Measurements from ENCODE around the gene CDK19.
"Not testable (repeated sequence)": the region's sequence is repeated elsewhere in the genome, so short reads cannot be mapped to it uniquely, and the experiment has no call there.

Gene CDK19

DNA sequence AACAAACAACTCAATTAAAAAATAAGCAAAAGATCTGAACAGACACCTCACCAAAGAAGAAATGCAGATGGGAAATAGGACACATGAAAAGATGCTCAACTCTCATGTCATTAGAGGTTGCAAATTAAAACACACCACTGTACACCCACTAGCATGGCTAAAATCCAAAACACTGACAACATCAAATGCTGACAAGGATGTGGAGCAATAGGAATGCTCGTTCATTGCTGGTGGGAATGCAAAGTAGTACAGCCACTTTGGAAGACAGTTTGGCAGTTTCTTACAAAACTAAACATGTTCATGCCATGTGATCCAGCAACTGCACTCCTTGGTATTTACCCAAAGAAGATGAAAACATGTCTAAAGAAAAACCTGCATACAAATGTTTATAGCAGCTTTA lies 47.2 kb downstream of the CDK19 start:
- DNase-seq (ENCODE audit: low read depth), result no peak
- no peak overlapping the region for H3K4me3 ChIP-seq (ENCODE audit: low read depth, low read length)

DNA sequence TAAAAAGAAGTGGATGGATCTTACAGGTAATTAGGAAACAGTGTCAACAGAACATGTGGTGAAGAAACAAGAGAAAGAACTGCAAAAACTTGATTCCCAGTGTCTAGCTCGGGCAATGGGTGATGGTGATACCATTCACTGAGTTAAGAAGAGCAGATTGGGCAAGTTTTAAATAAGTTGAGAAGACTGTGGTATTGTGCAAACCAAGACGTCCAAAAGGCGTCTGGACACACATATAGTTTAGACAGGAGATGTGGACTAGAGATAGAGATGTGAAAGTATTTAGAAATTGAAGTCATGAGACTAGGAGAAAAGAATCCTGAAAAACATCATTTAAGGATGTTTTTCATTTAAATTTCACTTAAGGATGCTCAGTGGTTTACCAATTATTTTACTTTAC lies 53.9 kb downstream of the CDK19 start:
- no peak overlapping the region for H3K4me3 ChIP-seq (ENCODE audit: low read depth, low read length)
- DNase-seq (ENCODE audit: low read depth), result no peak

DNA sequence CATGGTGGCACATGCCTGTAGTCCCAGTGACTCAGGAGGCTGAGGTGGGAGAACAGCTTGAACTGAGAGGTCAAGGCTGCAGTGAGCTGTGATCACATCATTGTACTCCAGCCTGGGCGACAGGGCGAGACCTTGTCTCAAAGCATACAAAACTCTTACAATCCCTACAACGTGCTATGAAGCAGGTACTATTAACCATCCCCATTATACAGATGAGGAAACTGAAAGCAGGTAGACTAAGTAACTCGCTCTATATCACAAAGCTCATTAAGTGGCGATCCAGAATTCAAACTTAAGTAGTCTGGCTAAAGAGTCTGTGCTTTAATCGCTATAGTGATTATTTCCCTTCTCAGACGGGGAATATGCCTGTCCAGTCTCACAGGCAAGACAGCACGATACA lies 54.7 kb downstream of the CDK19 start:
- no peak overlapping the region for H3K4me3 ChIP-seq (ENCODE audit: low read depth, low read length)
- no peak for DNase-seq (ENCODE audit: low read depth)

DNA sequence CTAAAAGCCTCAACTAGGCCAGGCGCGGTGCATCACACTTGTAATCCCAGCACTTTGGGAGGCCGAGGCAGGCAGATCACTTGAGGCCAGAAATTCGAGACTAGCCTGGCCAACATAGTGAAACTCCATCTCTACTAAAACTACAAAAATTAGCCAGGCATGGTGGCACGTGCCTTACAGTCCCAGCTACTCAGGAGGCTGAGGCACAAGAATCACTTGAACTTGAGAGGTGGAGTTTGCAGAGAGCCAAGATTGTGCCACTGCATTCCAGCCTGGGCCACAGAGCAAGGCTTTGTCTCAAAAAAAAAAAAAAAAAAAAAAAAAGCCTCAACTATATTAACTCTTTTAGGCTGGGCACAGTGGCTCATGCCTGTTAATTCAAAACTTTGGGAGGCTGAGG lies 55.2 kb downstream of the CDK19 start:
- not testable (repeated sequence) for H3K4me3 ChIP-seq (ENCODE audit: low read depth, low read length); DNase-seq (ENCODE audit: low read depth)

DNA sequence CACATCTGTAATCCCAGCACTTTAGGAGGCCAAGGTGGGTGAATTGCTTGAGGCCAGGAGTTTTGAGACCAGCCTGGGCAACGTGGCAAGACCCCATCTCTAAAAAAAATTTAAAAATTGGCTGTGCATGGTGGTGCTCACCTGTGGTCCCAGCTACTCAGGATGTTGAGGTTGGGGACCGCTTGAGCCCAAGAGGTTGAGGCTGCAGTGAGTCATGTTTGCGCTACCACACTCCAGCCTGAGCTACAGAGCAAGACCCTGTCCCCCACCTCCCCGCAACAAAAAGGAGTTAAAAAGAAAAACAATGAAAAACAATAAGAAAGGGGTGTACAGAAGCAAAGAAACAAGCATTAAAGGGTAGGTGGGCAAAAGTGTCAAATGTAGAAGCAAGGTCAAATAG lies 57.3 kb downstream of the CDK19 start:
- no peak overlapping the region for H3K4me3 ChIP-seq (ENCODE audit: low read depth, low read length)
- no peak for DNase-seq (ENCODE audit: low read depth)

DNA sequence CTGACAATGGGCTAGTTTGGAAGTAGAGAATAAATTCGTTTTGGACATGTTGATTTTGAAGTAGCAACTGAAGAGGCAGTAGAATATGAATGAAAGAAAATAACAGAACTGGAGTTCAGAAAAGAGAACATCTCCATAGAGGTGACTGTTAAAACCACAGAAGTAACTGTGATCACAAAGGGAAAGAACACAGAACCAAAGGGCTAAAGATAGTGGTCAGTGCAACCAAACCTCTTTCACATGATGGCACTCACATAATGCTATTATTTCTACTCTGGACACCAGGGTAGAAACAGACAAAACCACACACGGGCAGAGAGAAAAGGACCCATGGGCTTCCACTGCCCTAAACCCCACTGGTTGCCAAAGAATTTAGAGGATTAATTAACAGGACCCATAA lies 58.5 kb downstream of the CDK19 start:
- no peak overlapping the region for H3K4me3 ChIP-seq (ENCODE audit: low read depth, low read length)

DNA sequence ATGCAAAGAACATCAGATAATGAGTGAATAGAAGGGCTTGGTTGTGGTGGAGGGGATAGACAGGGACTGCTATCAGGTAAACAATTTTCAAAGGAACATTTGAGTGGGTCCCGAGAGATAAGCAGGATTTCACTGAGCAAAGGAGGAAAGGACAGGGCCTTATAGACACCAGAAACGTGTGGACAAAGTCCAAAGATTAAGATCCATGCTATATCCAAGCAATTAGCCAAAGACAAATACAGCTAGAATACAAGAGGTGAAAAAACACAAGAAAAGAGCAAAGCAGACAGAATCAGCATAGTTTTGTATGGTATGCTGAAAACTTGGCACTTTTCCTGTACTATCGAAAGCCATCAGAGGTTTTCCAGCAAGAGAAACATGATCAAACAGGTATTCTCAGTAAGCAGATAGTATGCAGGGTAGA lies 59.8 kb downstream of the CDK19 start:
- H3K4me3 ChIP-seq (ENCODE audit: low read depth, low read length), result no peak overlapping the region
- no peak for DNase-seq (ENCODE audit: low read depth)

More for the DNA sequence above, 58.5 kb downstream of the CDK19 start:
- no peak for DNase-seq (ENCODE audit: low read depth)

DNA sequence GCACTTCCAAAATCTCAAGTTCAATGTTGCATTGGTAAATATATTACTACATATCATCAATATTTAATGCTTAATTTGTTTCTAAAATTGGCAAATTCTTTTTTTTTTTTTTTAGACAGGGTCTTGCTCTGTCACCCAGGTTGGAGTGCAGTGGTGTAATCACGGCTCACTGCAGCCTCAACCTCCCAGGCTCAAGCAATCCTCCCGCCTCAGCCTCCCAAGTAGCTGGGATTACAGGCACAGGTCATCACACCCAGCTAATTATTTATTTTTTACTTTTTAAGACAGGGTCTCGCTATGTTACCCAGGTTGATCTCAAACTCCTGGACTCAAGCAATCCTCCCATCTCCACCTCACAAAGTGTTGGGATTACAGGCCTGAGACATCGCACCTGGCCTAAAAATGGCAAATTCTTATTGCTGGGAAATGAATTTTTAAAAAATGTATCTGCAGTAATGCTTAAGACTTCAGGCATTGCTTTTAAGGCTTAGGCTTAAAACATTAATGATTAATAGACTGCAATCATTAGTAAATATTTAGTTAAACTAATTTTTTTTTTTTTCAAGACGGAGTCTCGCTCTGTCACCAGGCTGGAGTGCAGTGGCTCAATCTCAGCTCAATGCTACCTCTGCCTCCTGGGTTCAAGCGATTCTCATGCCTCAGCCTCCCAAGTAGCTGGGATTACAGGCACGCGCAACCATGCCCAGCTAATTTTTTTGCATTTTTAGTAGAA lies 61.2 kb downstream of the CDK19 start:
- not testable (repeated sequence) for H3K4me3 ChIP-seq (ENCODE audit: low read depth, low read length); DNase-seq (ENCODE audit: low read depth)

DNA sequence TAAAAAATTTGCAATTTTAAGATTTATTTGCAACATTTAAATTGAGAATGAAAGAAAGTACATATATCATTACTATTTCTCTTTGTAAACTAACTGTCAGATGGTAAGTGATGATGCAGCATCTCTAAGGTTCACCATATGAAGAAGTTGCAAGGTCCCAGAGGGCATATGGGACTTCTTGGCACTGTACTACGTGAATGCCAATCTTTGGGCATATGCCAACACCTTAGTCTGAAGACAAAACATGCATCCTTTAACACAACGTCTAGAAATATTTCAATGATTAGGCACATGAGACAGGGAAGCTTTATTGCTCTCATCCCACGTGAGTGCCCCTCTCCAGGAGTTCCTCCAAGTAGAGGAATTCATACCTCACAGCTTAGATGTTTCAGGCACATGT lies 66.8 kb downstream of the CDK19 start:
- DNase-seq (ENCODE audit: low read depth), result no peak
- no peak overlapping the region for H3K4me3 ChIP-seq (ENCODE audit: low read depth, low read length)

DNA sequence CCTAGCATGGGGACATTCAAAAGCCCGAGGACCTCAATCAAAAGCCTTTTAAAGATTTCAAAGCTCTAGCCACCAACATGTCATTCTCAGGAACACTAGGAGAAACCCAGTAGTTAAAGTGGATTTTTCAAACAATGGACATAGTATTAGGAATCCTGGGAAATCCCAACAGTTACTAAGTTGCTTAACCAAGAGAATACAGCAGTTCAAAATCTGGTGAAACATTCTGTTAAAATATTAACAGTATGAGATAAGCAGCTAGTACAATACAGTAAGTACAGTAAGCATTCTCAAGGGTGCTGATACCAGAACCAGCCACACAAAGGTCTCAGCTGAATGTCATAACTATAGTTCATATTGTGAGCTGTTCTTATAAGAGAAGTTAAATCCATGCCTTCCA lies 68.6 kb downstream of the CDK19 start:
- H3K4me3 ChIP-seq (ENCODE audit: low read depth, low read length), result no peak overlapping the region
- no peak for DNase-seq (ENCODE audit: low read depth)

DNA sequence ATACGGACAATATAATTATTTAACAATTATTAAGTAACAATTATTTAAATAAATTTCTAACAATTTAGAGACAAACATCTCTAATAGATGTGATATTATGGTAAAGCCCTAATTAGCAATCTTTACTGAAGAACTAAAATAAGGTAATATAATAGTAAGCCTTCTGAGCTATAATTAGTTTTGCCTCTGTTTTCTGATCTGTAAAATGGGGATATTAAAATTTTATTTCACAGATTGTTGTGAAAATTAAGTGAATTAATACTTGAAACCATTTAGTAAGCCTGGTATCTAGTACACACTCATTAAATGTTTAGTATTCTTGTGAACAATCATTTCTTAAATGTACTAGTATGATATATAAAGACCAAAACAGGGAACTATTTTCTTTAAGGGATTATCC lies 70.3 kb downstream of the CDK19 start:
- H3K4me3 ChIP-seq (ENCODE audit: low read depth, low read length), result no peak overlapping the region
- DNase-seq (ENCODE audit: low read depth), result no peak

DNA sequence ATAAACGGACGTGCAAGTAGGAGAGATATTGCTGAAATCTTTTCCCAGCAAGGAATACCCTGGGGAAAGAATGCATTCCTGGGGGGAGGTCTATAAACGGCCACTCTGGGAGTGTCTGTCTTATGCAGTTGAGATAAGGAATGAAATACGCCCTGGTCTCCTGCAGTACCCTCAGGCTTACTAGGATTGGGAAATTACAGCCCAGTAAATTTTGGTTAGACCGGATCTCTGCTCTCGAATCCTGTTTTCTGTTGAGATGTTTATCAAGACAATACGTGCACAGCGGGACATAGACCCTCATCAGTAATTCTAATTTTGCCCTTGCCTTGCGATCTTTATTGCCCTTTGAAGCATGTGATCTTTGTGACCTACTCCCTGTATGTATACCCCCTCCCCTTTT lies 72.7 kb downstream of the CDK19 start:
- H3K4me3 ChIP-seq (ENCODE audit: low read depth, low read length); DNase-seq (ENCODE audit: low read depth): not testable (repeated sequence)

DNA sequence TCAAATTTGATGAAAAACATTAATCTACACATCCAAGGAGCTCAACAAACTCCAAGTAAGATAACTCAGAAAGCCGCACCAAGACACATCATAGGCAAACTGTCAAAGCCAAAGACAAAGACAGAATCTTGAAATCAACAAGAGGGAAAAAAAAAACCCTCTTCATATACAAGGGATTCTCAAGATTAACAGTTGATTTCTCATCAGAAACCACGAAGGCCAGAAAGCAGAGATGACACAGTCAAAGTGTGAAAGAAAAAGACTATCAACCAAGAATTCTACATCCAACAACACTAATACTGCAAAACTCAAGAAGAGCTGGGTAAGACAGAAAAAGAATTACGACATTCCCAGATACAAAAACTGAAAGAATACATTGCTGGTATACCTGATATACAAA lies 73.8 kb downstream of the CDK19 start:
- H3K4me3 ChIP-seq (ENCODE audit: low read depth, low read length), result no peak overlapping the region
- no peak for DNase-seq (ENCODE audit: low read depth)

DNA sequence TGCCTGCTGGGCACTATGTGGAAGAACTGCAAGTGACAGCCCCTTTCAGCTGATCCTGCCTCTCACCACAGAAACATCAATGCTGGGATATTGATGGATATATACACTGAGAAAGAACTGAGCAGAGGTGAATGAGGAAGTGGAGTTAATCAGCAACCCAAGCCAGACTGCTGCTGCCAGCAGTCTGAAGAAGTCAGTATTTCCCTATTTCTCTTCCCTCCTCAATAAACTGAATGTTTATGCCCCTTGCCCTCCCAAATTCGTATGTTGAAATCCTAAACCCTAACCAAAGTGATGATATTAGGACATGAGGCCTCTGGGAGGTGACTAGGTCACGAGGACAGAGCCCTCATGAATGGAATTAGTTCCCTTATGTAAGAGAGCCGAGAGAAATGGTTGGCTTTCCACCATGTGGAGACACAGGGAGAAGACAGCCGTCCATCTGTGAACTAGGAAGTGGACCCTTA lies 76.3 kb downstream of the CDK19 start:
- H3K4me3 ChIP-seq (ENCODE audit: low read depth, low read length), result no peak overlapping the region
- DNase-seq (ENCODE audit: low read depth), result no peak

DNA sequence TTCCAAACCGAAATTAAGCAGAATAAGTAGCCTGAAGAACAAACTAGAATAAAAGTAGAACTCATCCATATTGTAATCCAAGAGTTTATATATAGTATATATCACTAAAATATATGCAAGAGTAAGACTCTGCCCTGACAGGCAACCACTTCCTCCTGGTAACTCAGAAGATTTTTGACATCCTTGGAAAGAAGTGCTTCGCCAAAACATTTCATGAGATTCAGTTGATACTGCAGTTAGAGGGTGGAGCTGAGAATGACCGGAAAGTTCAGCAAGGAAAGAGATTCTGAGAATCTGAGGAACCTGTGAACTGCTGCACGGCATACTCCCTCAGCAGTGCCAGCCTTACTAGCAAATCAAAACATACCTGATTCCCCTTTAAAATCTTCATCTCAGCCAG lies 79.6 kb downstream of the CDK19 start:
- DNase-seq (ENCODE audit: low read depth), result no peak
- no peak overlapping the region for H3K4me3 ChIP-seq (ENCODE audit: low read depth, low read length)

DNA sequence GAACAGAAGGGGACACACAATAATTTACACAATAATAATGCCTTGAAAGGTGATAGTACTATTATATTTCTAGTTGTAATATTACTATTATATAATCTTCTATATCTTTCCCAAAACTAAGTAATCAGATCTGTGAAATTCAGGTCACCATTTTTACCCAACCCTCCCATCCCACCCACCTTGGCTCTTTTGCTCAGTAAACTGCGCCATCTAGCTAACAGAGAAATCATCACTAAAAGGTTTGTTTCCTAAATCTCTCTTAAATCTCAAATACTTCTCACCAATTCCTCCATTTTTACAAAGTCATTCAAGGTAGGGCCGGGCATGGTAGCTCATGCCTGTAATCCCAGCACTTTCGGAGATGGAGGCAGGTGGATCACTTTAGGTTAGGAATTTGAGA lies 83.4 kb downstream of the CDK19 start:
- no peak for DNase-seq (ENCODE audit: low read depth)
- H3K4me3 ChIP-seq (ENCODE audit: low read depth, low read length), result no peak overlapping the region

DNA sequence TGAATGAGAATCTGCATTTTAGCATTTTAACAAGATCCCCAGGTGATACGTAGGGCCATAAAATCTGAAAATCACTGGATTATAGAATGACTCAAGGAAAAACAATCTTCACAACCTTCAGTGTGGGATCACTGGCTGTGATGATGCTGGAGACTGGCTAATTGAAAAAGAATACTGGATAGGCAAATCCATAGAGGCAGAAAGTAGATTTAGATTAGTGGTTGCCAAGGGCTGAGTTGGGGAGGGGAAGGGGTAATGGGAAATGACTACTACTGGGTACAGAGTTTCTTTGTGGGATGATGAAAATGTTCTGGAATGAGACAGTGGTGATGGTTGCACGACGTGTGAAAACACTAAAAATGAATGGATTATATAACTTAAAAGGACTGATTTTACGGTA lies 84.1 kb downstream of the CDK19 start:
- no peak for DNase-seq (ENCODE audit: low read depth)
- H3K4me3 ChIP-seq (ENCODE audit: low read depth, low read length), result no peak overlapping the region

DNA sequence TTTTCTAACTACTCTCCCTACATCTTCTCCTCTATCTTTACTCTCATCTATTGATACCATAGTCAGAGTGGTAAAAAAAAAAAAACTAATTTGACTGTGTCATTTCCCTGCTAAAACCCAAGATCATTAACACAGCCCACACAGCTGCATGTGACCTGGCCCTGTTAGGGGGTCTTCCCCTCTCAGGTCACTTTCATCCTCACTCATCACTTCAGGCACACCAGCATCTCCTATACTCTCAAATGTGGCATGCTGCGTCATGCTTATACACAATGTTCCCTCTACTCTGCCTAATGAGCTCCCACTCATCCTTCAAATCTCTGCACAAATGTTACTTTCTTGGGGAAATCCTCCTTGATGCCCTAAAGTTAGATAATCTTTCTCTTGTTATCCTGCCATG lies 86.8 kb downstream of the CDK19 start:
- no peak overlapping the region for H3K4me3 ChIP-seq (ENCODE audit: low read depth, low read length)
- no peak for DNase-seq (ENCODE audit: low read depth)

DNA sequence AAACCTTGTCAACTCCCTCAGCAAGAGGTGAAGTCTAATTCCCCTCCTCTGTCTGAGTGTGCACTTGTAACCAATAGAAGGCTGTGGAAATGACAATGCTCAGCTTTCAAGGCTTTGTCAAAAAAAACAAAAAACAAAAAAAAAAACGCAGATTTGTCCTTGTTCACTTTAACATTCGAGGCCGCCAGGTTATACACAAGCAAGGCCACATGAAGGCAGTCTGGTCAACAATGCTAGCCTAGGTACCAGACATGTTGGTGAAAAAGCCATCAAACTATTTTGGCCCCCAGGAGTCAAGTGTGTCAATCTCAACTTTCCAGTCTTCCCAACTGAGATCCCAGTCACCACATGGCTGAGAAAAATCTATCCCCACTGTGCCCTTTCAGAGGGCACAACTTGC lies 92.3 kb downstream of the CDK19 start:
- H3K4me3 ChIP-seq (ENCODE audit: low read depth, low read length), result no peak overlapping the region
- no peak for DNase-seq (ENCODE audit: low read depth)

DNA sequence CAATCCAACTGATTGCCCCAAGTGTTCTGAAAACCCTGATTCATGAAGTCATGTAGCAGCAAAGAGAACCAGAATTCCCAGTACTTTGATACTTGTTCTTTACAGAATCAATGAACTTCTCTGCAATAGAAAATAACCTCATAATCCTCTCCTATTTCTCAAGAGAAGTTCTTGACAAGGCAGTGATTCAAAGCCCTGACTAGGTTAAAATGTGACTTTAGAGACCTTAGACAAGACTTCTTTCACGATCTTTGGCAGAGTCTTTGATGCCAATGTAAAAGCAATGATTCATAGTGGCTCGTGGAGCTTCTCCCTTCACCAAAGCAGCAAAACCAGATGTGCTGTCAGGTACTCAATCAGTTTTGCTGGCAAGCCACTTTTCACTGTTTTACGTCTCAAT lies 95.2 kb downstream of the CDK19 start:
- H3K4me3 ChIP-seq (ENCODE audit: low read depth, low read length), result no peak overlapping the region
- no peak for DNase-seq (ENCODE audit: low read depth)

DNA sequence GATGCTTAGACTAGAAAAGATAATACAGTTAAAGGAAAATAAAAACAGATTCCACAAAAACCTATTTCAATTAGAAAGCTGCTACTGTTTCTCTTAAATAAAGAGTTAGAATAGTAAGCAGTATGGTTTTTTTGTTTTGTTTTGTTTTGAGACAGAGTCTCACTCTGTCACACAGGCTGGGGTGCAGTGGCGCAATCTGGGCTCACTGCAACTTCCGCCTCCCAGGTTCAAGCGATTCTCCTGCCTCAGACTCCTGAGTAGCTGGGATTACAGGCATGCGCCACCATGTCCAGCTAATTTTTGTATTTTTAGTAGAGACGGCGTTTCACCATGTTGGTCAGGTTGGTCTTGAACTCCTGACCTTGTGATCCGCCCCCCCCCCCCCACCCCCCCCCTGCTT lies 95.7 kb downstream of the CDK19 start:
- H3K4me3 ChIP-seq (ENCODE audit: low read depth, low read length); DNase-seq (ENCODE audit: low read depth): not testable (repeated sequence)

DNA sequence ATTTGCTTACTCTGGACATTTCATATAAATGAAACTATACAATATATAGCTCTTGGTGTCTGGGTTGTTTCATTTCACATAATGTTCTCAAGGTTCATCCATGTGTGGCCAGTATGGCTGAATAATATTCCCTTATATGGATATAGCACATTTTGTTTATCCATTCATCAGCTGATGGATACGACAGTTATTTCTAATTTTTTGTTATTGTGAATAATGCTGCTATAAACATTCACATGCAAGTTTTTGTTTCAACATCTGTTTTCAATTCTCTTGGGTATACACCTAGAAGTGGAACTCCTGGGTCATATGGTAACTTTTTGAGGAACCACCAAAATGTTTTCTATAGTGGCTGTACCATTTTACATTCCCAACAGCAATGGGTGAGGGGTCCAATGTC lies 101.1 kb downstream of the CDK19 start:
- no peak overlapping the region for H3K4me3 ChIP-seq (ENCODE audit: low read depth, low read length)

More for the DNA sequence above, 101.1 kb downstream of the CDK19 start:
- DNase-seq (ENCODE audit: low read depth), result no peak
